NCI-H524 (cell line): ENCODE results near the gene TTC28.

ENCODE experiments used
- DNase-seq, 2 experiments: peaks; one replicate each; lab custom pipeline; 2025; lab: John Stamatoyannopoulos, UW

TTC28 gene

GRCh38 chr22:28002863-28003565, 676.6 kb downstream of the TTC28 start:
- DNase-seq, result no peak

- no peak for DNase-seq
These were observed 677.4 kb downstream of the TTC28 start for GRCh38 chr22:28002181-28002700.

GRCh38 chr22:28001171-28001835, 678.3 kb downstream of the TTC28 start:
- DNase-seq, result no peak

- DNase-seq, result peak; percentile 82 to 85
These were observed 679.3 kb downstream of the TTC28 start for GRCh38 chr22:28000361-28000760.

GRCh38 chr22:27999876-28000275, 679.8 kb downstream of the TTC28 start:
- DNase-seq, result no peak

GRCh38 chr22:27998511-27999410, 680.9 kb downstream of the TTC28 start:
- DNase-seq, result no peak

GRCh38 chr22:27997538-27997937, 682.1 kb downstream of the TTC28 start:
- DNase-seq, result no peak

GRCh38 chr22:27996981-27997380, 682.7 kb downstream of the TTC28 start:
- no peak for DNase-seq

GRCh38 chr22:27996529-27996925, 683.1 kb downstream of the TTC28 start:
- DNase-seq, result no peak

GRCh38 chr22:27995801-27996528, 683.7 kb downstream of the TTC28 start:
- DNase-seq, result no peak

GRCh38 chr22:27994481-27995331, 684.9 kb downstream of the TTC28 start:
- no peak for DNase-seq

- no peak for DNase-seq
These were observed 685.8 kb downstream of the TTC28 start for GRCh38 chr22:27993774-27994350.

- no peak for DNase-seq
These were observed 686.4 kb downstream of the TTC28 start for GRCh38 chr22:27993201-27993635.

- DNase-seq, result no peak
These were observed 687.1 kb downstream of the TTC28 start for GRCh38 chr22:27992294-27993165.

- DNase-seq, result no peak
These were observed 687.9 kb downstream of the TTC28 start for GRCh38 chr22:27991586-27992293.

- DNase-seq, result peak in 1 of 2 experiments; percentile 19
These were observed 688.8 kb downstream of the TTC28 start for GRCh38 chr22:27990879-27991278.

- DNase-seq, result no peak
These were observed 689.2 kb downstream of the TTC28 start for GRCh38 chr22:27990451-27990840.

GRCh38 chr22:27989758-27990450, 689.7 kb downstream of the TTC28 start:
- no peak for DNase-seq
